Inflammatory macrophage treated with lipopolysaccharide for 4 hours (primary cell): ENCODE measurements around the gene TRANK1.
"Not testable (repeated sequence)": the region's sequence is repeated elsewhere in the genome, so short reads cannot be mapped to it uniquely, and the experiment has no call there.

Experiments used
- DNase-seq: peaks from one replicate; pipeline ENCODE4 v3.0.0-alpha.2; 2020

The TRANK1 gene

DNA sequence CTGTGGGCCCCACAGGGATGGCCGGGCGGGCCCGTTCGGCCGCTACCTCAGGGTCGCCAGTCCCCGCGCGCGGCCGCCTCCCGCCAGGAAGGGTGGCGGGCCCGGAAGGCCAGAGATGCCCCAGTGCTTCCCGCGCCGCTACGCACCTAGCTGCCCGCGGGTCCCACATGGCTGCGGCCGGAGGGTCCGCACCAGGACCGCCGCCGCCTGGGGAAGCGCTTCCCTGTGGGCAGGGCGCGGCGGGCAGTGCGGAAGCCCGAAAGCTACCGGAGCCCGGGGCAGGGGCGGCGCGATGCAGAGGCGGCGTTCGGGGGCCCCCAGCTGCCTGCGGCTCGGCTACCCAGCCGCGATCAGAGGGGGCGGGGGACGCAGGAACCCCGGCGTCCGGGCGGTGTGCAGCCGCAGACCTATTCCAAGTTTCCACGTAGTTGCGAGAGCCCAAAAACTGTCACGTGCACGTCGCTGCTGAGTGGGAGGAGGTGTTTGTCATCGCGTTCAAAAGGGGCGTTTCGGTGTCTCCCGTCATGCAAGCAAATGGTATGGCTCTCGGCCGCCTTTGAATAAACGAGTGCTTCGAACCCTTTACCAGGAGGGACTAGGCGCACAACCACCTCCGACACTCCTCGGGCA lies at the start of gene TRANK1:
Gene TRANK1 (minus strand): TSS at position 414 of the 630 bp plus-strand sequence. CDS start 245 bp downstream, at position 169.
- DNase-seq = peak; percentile 82

DNA sequence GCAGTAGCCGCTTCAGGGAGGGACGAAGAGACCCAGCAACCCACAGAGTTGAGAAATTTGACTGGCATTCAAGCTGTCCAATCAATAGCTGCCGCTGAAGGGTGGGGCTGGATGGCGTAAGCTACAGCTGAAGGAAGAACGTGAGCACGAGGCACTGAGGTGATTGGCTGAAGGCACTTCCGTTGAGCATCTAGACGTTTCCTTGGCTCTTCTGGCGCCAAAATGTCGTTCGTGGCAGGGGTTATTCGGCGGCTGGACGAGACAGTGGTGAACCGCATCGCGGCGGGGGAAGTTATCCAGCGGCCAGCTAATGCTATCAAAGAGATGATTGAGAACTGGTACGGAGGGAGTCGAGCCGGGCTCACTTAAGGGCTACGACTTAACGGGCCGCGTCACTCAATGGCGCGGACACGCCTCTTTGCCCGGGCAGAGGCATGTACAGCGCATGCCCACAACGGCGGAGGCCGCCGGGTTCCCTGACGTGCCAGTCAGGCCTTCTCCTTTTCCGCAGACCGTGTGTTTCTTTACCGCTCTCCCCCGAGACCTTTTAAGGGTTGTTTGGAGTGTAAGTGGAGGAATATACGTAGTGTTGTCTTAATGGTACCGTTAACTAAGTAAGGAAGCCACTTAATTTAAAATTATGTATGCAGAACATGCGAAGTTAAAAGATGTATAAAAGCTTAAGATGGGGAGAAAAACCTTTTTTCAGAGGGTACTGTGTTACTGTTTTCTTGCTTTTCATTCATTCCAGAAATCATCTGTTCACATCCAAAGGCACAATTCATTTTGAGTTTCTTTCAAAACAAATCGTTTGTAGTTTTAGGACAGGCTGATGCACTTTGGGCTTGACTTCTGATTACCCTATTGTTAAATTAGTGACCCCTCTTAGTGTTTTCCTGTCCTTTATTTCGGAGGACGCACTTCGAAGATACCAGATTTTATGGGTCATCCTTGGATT lies 48.8 kb upstream of the TRANK1 start, which contains the start of gene MLH1:
Gene MLH1 (plus strand): TSS at position 193 of the 958 bp plus-strand sequence. CDS start 30 bp downstream, at position 223.
- DNase-seq = peak; percentile 91

GRCh38 chr3:36992806-36993325 lies 48.0 kb upstream of the TRANK1 start, which contains the start of gene EPM2AIP1:
Gene EPM2AIP1, minus strand, starts transcription at chr3:36993131. Its CDS starts 54 bp downstream, at chr3:36993077.
- peak; percentile 100 for DNase-seq

GRCh38 chr3:36991923-36992805 lies 47.3 kb upstream of the TRANK1 start:
- DNase-seq = peak; percentile 60

DNA sequence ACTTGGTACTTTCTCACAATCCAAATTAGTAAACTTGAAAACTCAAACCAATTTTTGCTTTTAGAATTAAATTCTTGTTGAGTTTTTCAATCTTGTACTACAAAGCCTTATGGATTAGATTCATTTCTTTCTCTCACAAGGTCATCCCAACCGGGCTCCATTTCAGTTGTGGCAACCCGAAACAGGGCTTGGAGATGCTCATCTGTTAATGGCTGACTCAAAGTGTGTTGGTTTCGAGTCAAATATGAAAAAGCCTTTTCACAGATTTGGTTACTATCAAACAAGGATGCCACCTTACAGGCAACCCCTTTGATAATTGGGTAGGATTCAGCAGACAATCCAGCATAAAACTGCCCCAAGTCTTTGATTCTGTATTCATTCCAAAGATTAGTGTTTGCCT lies 46.3 kb upstream of the TRANK1 start:
- no peak for DNase-seq

DNA sequence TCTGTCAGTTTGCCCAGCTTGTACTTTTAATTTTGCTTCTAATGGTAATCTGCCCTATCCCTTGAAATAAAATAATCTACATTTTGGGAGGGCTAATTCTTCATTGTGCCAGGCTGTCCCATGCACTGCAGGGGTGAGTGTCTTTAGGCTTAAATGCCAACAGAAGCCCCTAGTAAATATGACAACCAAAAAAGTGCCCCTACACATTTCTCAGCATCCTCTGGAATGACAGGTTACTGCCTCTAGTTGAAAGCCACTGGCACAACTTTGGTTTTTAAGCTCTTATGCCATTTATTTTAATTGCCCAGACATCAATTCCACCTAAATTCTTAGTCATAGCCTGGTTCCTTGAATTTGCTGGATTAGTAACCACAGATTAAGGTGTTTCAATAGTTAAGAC lies 44.7 kb upstream of the TRANK1 start:
- DNase-seq = no peak

DNA sequence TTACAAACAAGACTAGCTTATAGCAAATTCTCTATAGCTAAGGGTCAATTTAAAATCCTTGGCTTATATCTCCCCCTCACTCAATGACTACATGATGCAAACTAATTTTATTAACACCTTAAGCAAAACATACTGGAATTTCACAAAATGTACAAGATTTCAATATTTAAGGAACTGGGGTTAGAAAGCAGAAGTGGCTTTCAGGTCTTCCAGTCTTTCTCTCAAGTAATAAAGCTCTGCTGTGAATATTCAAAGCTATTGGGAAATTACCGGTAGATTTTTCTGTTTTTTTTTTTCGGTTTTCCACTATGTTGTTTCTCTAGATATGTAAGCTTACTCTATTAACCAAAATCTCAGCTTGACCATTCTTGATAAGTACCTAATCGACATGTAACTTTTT lies 44.2 kb upstream of the TRANK1 start:
- peak; percentile 87 for DNase-seq

GRCh38 chr3:36988356-36988755 lies 43.5 kb upstream of the TRANK1 start:
- peak; percentile 54 for DNase-seq

GRCh38 chr3:36981006-36981405 lies 36.2 kb upstream of the TRANK1 start:
- no peak for DNase-seq

DNA sequence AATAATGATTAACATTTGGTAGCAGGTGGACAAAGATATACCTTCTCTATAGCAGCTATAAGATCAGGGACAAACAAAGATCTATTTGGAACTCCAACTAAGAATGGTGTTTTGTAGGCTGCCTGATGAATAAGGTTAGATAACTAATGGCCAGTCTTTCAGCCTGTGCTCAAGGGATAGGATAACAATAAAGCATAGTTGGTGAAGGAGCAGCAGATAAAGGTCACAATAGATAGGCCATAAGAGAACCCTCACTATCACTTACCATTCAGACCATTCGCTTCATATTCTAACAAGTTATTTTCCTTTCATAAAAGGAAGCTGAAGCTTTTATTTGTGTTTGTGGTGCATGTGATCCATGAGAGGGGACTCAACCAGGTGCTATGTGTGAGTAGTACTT lies 28.3 kb upstream of the TRANK1 start:
- no peak for DNase-seq

- DNase-seq = no peak
Measured at GRCh38 chr3:36972163-36972562, 27.3 kb upstream of the TRANK1 start.

DNA sequence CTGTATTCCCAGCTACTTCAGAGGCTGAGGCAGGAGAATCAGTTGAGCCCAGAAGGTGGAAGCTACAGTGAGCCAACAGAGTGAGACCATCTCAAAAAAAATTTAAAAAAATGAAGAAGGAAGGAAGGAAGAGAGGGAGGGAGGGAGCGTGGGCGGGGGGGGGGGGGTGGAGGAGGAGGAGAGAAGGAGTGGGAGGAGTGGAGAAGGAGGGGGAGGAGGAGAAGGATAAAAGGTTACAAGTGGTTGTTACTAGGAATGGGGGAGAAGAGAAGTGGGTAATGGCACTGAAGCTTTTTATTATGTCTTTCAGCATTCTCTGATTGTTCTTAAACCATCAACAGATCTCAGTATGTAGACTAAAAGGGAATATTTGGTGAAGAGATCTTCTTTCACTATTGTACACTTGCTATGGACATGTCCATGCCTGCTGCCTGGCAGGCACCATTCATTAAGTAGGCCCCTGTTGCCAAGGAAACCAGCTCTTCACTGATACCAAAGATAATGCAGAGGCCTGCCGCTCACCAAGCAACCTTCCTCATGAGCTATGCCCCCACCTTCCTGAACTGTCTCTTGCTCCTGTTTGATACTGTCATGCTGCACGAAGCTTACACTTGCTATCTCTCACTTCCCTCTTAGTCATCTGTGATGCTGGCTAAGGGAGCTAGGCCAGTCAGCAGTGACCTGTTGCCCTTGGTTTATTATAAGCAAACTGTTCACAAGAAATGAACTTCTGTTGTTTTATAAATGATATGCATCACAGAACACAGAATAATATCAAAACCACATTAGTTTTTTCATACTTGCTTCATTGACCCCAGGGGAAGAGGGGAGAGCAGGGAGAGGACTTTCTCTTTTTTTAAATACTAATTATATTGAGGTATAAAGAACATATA lies 24.9 kb upstream of the TRANK1 start:
- DNase-seq = peak; percentile 79

DNA sequence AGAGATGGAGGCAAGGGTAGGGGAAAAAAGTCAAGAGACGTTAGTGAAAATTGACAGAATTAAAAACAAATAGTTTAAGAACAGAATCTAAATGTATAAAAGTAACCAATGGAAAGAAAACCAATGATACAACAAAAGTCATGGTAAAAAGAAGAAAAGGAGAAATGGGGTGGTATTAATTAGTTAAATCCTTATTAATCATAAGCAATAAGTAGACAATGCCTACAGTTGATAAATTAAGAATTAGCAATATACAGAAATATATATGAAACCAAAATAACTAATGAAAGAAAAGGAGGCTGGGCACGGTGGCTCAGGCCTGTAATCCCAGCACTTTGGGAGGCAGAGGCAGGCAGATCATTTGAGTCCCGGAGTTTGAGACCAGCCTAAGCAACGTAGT lies 24.2 kb upstream of the TRANK1 start:
- no peak for DNase-seq

DNA sequence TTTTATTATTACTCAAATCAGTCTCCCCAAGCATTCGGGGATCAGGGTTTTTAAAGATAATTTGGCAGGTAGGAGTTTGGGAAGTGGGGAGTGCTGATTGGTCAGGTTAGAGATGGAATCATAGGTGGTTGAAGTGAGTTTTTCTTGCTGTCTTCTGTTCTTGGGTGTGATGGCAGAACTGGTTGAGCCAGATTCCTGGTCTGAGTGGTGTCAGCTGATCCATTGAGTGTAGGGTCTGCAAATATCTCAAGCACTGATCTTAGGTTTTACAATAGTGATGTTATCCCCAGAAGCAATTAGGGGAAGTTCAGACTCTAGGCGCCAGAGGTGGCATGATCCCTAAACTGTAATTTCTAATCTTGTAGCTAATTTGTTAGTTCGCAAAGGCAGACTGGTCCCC lies 20.6 kb upstream of the TRANK1 start:
- no peak for DNase-seq

DNA sequence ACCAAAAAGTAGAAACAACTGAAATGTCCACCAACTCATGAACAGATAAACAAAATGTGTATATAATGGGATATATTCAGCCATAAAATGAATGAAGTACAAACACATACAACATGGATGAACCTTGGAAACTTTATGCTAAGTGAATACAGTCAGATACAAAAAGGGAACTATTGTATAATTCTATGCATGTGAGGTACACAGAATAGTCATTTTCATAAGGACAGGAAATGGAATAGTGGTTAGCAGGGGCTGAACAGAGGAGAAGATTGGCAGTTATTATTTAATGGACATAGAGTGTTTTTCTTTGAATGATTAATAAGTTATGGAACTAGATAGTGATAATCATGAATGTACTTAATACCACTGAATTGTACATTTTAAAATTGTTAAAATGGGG lies 20.0 kb upstream of the TRANK1 start:
- DNase-seq = peak; percentile 49

DNA sequence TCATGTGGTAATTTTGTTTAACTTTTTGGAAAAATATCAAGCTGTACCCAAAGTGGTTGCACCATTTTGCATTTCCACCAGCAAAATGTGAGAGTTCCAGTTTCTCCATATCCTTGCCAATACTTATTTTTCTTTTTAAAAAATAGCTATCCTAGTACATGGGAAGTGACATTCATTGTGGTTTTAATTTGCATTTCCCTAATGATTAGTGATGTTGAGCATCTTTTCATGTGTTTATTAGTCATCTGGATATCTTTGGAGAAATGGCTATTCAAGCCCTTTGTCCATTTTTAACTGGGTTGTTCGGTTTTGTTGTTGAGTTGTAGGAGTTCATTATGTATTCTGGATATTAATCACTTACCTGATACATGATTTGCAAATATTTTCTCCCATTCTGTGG lies 19.5 kb upstream of the TRANK1 start:
- DNase-seq = peak; percentile 53

DNA sequence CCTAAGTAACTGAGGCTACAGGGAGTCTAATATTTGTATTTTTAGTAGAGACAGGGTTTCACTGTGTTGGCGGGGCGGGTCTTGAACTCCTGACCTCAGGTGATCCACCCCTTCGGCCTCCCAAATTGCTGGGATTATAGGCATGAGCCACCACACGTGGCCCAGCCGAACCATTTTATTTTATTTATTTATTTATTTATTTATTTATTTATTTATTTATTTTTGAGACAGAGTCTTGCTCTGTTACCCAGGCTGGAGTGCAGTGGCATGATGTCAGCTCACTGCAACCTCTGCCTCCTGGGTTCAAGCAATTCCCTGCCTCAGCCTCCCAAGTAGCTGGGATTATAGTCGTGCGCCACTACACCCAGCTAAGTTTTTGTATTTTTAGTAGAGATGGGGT lies 18.2 kb upstream of the TRANK1 start:
- not testable (repeated sequence) for DNase-seq

GRCh38 chr3:36960502-36960901 lies 15.6 kb upstream of the TRANK1 start:
- no peak for DNase-seq

GRCh38 chr3:36959821-36960220 lies 15.0 kb upstream of the TRANK1 start:
- DNase-seq = no peak

DNA sequence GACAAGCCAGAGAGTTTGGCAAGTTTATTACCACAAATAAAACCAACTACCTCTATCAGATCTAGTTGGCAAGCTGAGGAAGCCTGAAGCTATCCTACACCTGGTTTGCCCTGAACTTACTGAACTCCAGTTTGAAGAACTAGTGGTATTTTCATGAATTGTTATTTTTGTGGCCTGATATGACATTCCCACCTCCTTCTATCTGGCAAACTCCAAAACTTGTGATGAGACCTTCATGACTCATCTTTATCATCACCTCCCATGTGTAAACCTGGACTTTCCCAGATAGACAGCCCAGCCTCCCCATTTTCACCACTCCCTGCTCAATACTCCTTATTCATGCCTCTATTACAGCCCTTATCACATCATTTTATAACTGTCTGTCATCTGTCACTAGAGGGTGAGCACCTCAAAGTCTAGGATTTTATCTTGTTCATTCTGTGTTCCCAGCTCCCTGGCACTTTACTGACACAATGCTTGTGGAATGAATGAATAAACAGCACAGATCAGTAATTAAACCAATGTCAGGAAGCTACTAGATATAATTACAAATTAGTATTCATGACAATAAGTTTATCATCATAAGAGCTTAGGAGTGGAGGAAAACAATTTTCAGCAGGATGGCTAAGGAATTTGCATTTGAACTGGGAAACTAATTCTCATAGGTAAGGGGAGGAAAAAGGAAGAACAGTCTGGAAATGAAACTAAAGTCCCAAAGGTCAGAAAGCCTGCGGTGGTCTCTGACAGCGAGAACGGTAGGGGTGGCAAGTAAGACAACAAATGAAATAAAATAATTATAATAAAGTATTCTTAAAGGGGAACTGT lies 13.2 kb upstream of the TRANK1 start:
- DNase-seq = peak; percentile 90

GRCh38 chr3:36957063-36957462 lies 12.2 kb upstream of the TRANK1 start:
- peak; percentile 16 for DNase-seq
